Ectodermal cell (in vitro differentiated cells): ENCODE results near the gene CHRNA9. TPM values are rescaled to one million over a fixed set of nuclear protein-coding genes. Genes with fewer than 3 reads are reported as not detected.
"Not testable (repeated sequence)": the region's sequence is repeated elsewhere in the genome, so short reads cannot be mapped to it uniquely, and the experiment has no call there.

ENCODE experiments used
- H3K27ac ChIP-seq: 2 replicates; pipeline ENCODE4 v1.7.0; 2013; ENCODE audit warnings: mild to moderate bottlenecking, low read depth, low read length; ENCODE audit not compliant: insufficient read depth, poor library complexity, severe bottlenecking
- H3K27me3 ChIP-seq: 2 replicates; pipeline ENCODE4 v1.7.0; 2013; ENCODE audit warnings: mild to moderate bottlenecking, low read length; ENCODE audit not compliant: insufficient read depth, control insufficient read depth, poor library complexity, severe bottlenecking
- H3K36me3 ChIP-seq: one replicate; pipeline ENCODE4 v1.7.0; 2013; ENCODE audit warnings: low read length; ENCODE audit not compliant: control insufficient read depth, insufficient read depth
- H3K4me1 ChIP-seq: one replicate; pipeline ENCODE4 v1.7.0; 2013; ENCODE audit warnings: low read length; ENCODE audit not compliant: control insufficient read depth, insufficient read depth
- H3K4me3 ChIP-seq: 2 replicates; pipeline ENCODE4 v1.7.0; 2013; ENCODE audit warnings: low read depth, low read length, control low read depth; ENCODE audit not compliant: insufficient read depth
- H3K9me3 ChIP-seq: 2 replicates; pipeline ENCODE4 v1.7.0; 2013; ENCODE audit warnings: mild to moderate bottlenecking, low read length, moderate library complexity; ENCODE audit not compliant: control insufficient read depth
- WGBS, 2 experiments: methylation state at CpG; one replicate each; pipeline ENCODE4 v1.1.7; 2013; ENCODE audit warnings: missing lambda C conversion rate in 2 of 2; 5-methylcytosine and 5-hydroxymethylcytosine counted together
- polyA plus RNA-seq, 4 experiments: library from polyadenylated mRNA; stranded (reverse); fragments of 50-300 nt; gene quantifications; one replicate each; pipeline ENCODE4 v1.2.3, GENCODE V29; 2013

The CHRNA9 gene
- polyA plus RNA-seq (2013, experiment 1 of 4): 3.4 TPM
- polyA plus RNA-seq (2013, experiment 2 of 4): 3.7 TPM
- polyA plus RNA-seq (2013, experiment 3 of 4): 2.7 TPM
- polyA plus RNA-seq (2013, experiment 4 of 4): 3.0 TPM

GRCh38 chr4:40334591-40335524, at the start of gene CHRNA9:
TSS of gene CHRNA9 (plus strand) at chr4:40335333. CDS start at chr4:40335468, 135 bp downstream.
- Histone ChIP-seq H3K27ac (no peak within 1 kb of the TSS), H3K27me3 (no peaks in the 10 kb centered on the region), H3K4me1 (peaks cover 12% of the 10 kb centered on the region), H3K9me3 (no peaks in the 10 kb centered on the region), H3K36me3 (no peaks in the 10 kb centered on the region), H3K4me3 (no peak within 1 kb of the TSS)
- 58 to 62% methylated on average over 12 of the region's 12 CpGs for WGBS, 2 experiments

DNA sequence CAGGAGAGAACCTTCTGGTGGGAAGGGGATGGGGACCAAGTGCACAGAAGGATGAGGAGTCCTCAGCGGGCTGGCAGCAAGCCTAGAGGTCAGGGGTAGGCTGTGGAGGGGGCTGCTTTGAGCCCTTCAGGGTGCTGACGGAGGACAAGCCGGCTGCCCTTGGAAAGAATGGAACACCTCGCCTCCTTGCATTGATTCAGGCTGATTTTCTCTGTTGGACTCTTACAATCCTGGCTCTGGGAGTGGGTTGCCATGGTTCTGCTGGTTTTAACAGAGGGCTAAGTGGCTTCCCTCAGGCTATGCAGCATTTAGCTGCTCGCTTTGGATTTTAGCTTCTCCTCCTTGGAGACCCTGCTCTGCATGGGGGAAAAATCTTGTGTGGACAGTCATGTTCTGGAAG, 49.4 kb upstream of the CHRNA9 start:
- Histone ChIP-seq H3K36me3 (no peaks in the 10 kb centered on the region), H3K4me3 (no peak overlapping the region), H3K27ac (no peak overlapping the region), H3K4me1 (no peaks in the 10 kb centered on the region), H3K9me3 (no peaks in the 10 kb centered on the region), H3K27me3 (no peaks in the 10 kb centered on the region)
- 62 to 64% methylated on average over 5 of the region's 5 CpGs for WGBS, 2 experiments

- Histone ChIP-seq H3K4me1 (no peaks in the 10 kb centered on the region), H3K9me3 (no peaks in the 10 kb centered on the region), H3K4me3 (no peak overlapping the region), H3K27ac (no peak overlapping the region), H3K36me3 (no peaks in the 10 kb centered on the region), H3K27me3 (no peaks in the 10 kb centered on the region)
- 91 to 96% methylated on average over 8 of the region's 8 CpGs for WGBS, 2 experiments
These were observed 46.6 kb upstream of the CHRNA9 start for GRCh38 chr4:40288566-40288965.

GRCh38 chr4:40289366-40290188, 45.6 kb upstream of the CHRNA9 start:
- no peaks in the 10 kb centered on the region for H3K9me3 ChIP-seq
- H3K27ac ChIP-seq: no peak overlapping the region
- H3K36me3 ChIP-seq: no peaks in the 10 kb centered on the region
- 82 to 85% methylated on average over 6 to 7 of the region's 7 CpGs for WGBS, 2 experiments
- H3K27me3 ChIP-seq: no peaks in the 10 kb centered on the region
- no peak overlapping the region for H3K4me3 ChIP-seq
- H3K4me1 ChIP-seq: no peaks in the 10 kb centered on the region

DNA sequence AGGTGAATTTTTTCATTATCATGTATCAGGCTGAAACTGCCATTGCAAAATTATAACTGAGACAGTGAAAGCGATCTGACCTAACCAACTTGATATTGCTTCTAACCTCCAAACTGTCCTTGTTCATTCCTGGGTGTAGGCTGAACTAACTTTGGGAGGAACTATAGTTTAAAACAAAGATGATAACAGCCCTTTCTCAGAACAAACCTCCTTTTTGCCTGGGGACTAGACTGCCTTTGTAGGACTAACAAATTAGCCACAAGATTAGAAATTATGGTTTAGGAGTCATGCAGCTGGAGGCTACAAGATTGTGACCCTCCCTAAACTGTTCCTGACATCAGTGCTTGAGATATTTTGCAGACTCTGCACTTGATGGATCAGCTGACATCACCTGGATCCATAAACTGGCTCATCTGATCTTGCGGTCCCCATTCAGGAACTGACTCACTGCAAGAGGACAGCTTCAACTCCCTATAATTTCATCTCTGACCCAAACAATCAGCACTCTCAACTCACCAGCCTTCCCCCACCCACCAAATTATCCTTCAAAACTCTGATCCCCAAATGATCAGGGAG, 44.4 kb upstream of the CHRNA9 start:
- not testable (repeated sequence) for H3K27me3 ChIP-seq, H3K4me3 ChIP-seq, H3K36me3 ChIP-seq, H3K4me1 ChIP-seq, H3K27ac ChIP-seq, H3K9me3 ChIP-seq
- 91 to 100% methylated on average over 2 of the region's 2 CpGs for WGBS, 2 experiments

DNA sequence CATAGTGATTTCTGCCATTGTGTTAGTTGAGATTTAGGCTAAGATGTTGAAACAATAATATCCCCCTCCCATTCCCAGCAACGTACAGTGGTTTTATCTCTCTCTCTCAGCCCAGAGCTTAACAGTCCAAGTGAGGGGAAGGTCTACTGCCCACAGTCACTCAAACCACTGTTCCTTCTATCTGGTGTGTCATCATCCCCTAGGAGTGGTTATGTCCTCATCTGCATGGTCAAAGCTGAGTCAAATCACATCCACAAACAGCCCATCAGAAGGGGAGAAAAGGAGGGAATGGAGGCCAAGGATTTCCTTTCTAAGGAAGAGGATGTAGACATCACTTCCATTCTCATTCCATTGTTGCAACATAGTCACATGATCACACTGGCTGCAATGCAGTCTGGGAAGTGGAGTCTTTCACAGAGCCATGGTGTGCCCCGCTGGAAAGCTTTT, 42.8 kb upstream of the CHRNA9 start:
- 89 to 93% methylated on average over 2 of the region's 2 CpGs for WGBS, 2 experiments
- Histone ChIP-seq H3K27ac (no peak overlapping the region), H3K4me3 (no peak overlapping the region), H3K36me3 (no peaks in the 10 kb centered on the region), H3K4me1 (no peaks in the 10 kb centered on the region), H3K27me3 (no peaks in the 10 kb centered on the region), H3K9me3 (no peaks in the 10 kb centered on the region)

DNA sequence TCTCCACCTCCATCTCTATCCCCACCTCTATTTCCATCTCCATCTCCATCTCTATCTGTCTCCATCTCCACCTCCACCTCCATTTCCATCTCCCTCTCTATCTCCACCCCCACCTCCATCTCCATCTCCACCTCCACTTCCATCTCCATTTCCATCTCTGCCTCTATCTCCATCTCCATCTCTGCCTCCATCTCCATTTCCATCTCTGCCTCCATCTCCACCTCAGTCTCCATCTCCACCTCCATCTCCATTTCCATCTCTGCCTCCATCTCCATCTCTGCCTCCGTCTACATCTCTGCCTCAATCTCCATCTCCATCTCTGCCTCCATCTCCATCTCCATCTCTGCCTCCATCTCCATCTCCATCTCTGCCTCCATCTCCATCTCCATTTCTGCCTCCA, 40.8 kb upstream of the CHRNA9 start:
- Histone ChIP-seq H3K27me3 (no peaks in the 10 kb centered on the region), H3K27ac (no peak overlapping the region), H3K9me3 (no peaks in the 10 kb centered on the region), H3K4me3 (no peak overlapping the region), H3K36me3 (no peaks in the 10 kb centered on the region), H3K4me1 (no peaks in the 10 kb centered on the region)
- WGBS, 2 experiments: 90 to 91% methylated on average over 1 of the region's 1 CpG

DNA sequence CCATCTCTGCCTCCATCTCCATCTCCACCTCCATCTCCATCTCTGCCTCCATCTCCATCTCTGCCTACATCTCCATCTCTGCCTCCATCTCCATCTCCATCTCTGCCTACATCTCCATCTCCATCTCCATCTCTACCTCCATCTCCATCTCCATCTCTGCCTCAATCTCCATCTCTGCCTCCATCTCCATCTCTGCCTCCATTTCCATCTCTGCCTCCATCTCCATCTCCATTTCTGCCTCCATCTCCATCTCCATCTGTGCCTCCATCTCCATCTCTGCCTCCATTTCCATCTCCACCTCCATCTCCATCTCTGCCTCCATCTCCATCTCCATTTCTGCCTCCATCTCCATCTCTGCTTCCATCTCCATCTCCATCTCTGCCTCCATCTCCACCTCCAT, 40.1 kb upstream of the CHRNA9 start:
- not testable (repeated sequence) for H3K27ac ChIP-seq, H3K4me1 ChIP-seq, H3K4me3 ChIP-seq, H3K36me3 ChIP-seq, H3K9me3 ChIP-seq, H3K27me3 ChIP-seq

DNA sequence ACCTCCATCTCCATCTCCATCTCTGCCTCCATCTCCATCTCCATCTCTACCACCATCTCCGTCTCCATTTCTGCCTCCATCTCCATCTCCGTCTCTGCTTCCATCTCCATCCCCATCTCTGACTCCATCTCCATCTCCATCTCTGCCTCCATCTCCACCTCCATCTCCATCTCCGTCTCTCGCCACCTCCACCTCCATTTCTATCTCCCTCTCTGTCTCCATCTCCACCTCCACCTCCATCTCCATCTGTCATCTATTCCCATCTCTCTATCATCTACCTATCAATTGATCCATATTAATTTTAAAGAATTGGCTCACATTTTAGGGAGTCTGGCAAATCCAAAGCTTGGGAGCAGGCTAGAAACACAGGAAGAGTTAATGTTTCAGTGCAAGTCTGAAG, 39.6 kb upstream of the CHRNA9 start:
- 94 to 95% methylated on average over 4 of the region's 4 CpGs for WGBS, 2 experiments
- H3K9me3 ChIP-seq: no peaks in the 10 kb centered on the region
- H3K27me3 ChIP-seq: no peaks in the 10 kb centered on the region
- H3K27ac ChIP-seq: no peak overlapping the region
- H3K36me3 ChIP-seq: no peaks in the 10 kb centered on the region
- H3K4me3 ChIP-seq: no peak overlapping the region
- H3K4me1 ChIP-seq: no peaks in the 10 kb centered on the region

DNA sequence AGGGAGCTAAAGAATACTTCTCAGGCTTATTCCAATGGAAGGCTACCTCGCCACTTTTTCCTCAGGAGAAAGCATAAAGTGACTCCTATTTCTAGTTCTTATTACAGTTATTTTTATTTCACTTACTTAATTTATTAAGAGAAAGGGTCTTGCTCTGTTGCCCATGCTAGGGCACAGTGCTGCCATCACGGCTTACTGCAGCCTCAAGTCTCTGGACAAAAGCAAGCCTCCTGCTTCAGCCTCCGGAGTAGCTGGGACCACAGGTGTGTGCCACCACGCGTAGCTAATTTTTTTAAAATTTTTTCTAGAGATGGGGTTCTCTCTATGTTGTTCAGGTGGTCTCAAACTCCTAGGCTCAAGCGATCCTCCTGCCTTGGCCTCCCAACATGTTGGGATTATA, 36.0 kb upstream of the CHRNA9 start:
- H3K27ac ChIP-seq: no peak overlapping the region
- H3K4me1 ChIP-seq: no peaks in the 10 kb centered on the region
- H3K27me3 ChIP-seq: no peaks in the 10 kb centered on the region
- H3K36me3 ChIP-seq: no peaks in the 10 kb centered on the region
- no peaks in the 10 kb centered on the region for H3K9me3 ChIP-seq
- WGBS, 2 experiments: 92 to 95% methylated on average over 5 to 6 of the region's 6 CpGs
- H3K4me3 ChIP-seq: no peak overlapping the region
